ENCODE data around the gene FGF4. TPM values are rescaled to one million over a fixed set of nuclear protein-coding genes. Genes with fewer than 3 reads are reported as not detected.

The FGF4 gene
- total RNA-seq, 1 donor from 2014 or later: not detected

DNA sequence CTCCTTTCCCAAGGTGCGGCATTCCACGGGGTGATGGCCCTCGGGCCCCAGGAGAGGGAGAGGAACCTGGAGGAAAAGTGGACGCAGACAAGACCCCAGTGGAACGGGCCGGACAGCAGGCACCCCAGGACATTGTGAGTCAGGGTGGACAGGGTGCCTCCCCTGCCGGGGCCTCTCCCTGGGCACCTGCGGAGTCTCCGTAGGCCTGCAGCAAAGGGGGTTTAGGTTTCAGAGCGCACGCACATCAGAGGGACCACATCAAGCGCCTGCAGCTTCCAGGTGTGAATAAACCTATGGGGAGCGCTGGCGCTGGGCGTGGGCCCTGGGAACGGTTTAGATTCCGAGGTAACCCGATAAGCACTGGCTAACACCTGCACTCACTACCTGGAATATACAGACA, 48.7 kb downstream of the FGF4 start:
- no peak for DNase-seq (ENCODE audit: low read depth in 2 of 2)

DNA sequence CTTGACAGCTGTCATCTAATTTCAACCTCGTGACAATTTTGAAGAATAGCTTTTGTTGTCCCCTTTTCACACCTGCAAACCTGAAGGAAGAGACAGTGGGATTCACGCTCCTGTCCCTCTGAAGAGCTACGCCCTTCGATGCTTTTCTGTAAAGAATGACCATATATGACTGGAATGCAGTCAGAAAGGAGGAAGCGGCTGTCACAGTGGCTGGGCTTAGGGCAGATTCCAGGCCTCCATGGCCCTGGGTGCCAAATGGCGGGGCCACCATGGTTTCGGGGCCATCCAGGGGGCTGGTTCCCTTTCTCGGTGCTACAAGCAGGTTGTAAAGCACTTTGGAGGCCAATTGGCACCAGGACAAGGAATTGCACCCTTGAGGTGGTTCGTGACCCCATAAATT, 49.1 kb downstream of the FGF4 start:
- no peak for DNase-seq (ENCODE audit: low read depth in 2 of 2)

DNA sequence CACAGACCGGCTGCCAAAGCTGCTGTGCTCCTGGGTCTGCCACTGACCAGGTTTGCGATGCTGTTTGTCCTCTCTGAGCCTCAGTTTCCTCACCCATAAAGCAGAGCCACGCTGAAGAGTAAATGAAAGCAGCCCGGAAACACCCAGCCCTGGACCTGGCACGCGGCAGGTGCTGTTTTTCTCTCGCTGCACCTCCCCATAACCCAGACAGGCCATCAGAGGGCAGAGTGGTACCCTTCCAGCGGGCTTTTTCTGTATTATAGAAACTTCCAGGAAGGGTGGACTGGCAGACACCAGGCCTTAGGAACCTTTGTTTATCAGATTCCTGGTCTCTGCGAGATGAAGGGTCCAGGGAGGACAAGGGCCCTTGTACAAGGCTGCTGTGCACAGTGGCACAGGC, 53.4 kb downstream of the FGF4 start:
- DNase-seq (ENCODE audit: low read depth in 2 of 2): no peak

DNA sequence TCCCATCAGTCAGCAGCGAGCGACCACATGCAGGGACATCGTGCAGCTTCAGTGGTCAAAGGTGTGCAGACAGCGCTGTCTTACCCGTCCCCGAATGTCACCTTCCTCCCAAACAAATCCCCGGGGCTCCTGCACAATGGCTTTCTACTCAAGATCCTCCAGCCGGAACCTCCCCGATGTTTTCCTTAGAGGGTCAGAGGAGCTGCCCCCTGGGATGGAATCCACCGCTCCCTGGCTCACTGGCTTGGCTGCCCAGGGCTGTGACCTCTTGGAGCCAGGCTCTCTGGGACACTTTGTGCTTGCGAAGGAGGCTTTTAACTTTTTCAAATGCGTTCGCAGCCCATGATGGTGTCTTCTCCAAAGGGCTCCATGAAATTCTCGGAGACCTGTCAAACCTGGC, 54.0 kb downstream of the FGF4 start:
- no peak for DNase-seq (ENCODE audit: low read depth in 2 of 2)

Other genes with a start within 250 kb of the FGF4 start
- 203 and 371 TPM in 2 replicates for gene CCND1, start 134.2 kb downstream of the FGF4 start, total RNA-seq
- gene LTO1, start 100.0 kb downstream of the FGF4 start, total RNA-seq: 9.2 and 12.1 TPM in 2 replicates
- not detected in 2 replicates for gene FGF19, start 71.3 kb downstream of the FGF4 start, total RNA-seq
- not detected in 2 replicates for gene FGF3, start 44.1 kb upstream of the FGF4 start, total RNA-seq

Measured in lung microvascular endothelial cell (primary cell).